Activated naive CD4-positive, alpha-beta T cell treated with anti-CD3 and anti-CD28 coated beads, Interleukin-2, amount 50 U/mL, for 16 hours (primary cell): ENCODE results near the gene KRTAP5-4.
"Not testable (repeated sequence)": the region's sequence is repeated elsewhere in the genome, so short reads cannot be mapped to it uniquely, and the experiment has no call there.

ENCODE experiments used
- DNase-seq: peaks from one replicate; pipeline ENCODE4 v3.0.0-alpha.2; 2020

Gene KRTAP5-4

GRCh38 chr11:1622086-1622485 is at the start of gene KRTAP5-4:
KRTAP5-4 (minus strand) TSS chr11:1622138; CDS start chr11:1622093, 45 bp downstream.
- DNase-seq, result no peak

GRCh38 chr11:1671658-1672057 is 49.7 kb upstream of the KRTAP5-4 start:
- no peak for DNase-seq

GRCh38 chr11:1670905-1671371 is 49.0 kb upstream of the KRTAP5-4 start:
- no peak for DNase-seq

- not testable (repeated sequence) for DNase-seq
Measured at GRCh38 chr11:1670457-1670856, 48.5 kb upstream of the KRTAP5-4 start.

- DNase-seq, result no peak
Measured at GRCh38 chr11:1669546-1670218, 47.7 kb upstream of the KRTAP5-4 start.

- DNase-seq, result no peak
Measured at GRCh38 chr11:1668911-1669473, 47.1 kb upstream of the KRTAP5-4 start.

- no peak for DNase-seq
Measured at GRCh38 chr11:1667906-1668305, 46.0 kb upstream of the KRTAP5-4 start.

GRCh38 chr11:1667121-1667850 is 45.3 kb upstream of the KRTAP5-4 start:
- no peak for DNase-seq

GRCh38 chr11:1665313-1665712 is 43.4 kb upstream of the KRTAP5-4 start:
- DNase-seq, result no peak

- not testable (repeated sequence) for DNase-seq
Measured at GRCh38 chr11:1662699-1663283, 40.9 kb upstream of the KRTAP5-4 start.

- not testable (repeated sequence) for DNase-seq
Measured at GRCh38 chr11:1661454-1662269, 39.7 kb upstream of the KRTAP5-4 start.

GRCh38 chr11:1660111-1660867 is 38.4 kb upstream of the KRTAP5-4 start:
- DNase-seq, result no peak

- no peak for DNase-seq
Measured at GRCh38 chr11:1659506-1659905, 37.6 kb upstream of the KRTAP5-4 start.

GRCh38 chr11:1656670-1657069 is 34.7 kb upstream of the KRTAP5-4 start:
- no peak for DNase-seq

- no peak for DNase-seq
Measured at GRCh38 chr11:1656061-1656441, 34.1 kb upstream of the KRTAP5-4 start.

GRCh38 chr11:1655168-1656060 is 33.5 kb upstream of the KRTAP5-4 start:
- DNase-seq, result no peak

GRCh38 chr11:1654388-1655167 is 32.6 kb upstream of the KRTAP5-4 start:
- DNase-seq, result no peak

- no peak for DNase-seq
Measured at GRCh38 chr11:1653541-1654387, 31.8 kb upstream of the KRTAP5-4 start.
